NCI-H2029 treated with DMSO at 0.1 percent for 48 hours (cell line): ENCODE results near the gene YWHAQ.
"Not testable (repeated sequence)": the region's sequence is repeated elsewhere in the genome, so short reads cannot be mapped to it uniquely, and the experiment has no call there.

Experiments used
- DNase-seq: peaks from one replicate; lab custom pipeline; 2025; lab: John Stamatoyannopoulos, UW

The YWHAQ gene

DNA sequence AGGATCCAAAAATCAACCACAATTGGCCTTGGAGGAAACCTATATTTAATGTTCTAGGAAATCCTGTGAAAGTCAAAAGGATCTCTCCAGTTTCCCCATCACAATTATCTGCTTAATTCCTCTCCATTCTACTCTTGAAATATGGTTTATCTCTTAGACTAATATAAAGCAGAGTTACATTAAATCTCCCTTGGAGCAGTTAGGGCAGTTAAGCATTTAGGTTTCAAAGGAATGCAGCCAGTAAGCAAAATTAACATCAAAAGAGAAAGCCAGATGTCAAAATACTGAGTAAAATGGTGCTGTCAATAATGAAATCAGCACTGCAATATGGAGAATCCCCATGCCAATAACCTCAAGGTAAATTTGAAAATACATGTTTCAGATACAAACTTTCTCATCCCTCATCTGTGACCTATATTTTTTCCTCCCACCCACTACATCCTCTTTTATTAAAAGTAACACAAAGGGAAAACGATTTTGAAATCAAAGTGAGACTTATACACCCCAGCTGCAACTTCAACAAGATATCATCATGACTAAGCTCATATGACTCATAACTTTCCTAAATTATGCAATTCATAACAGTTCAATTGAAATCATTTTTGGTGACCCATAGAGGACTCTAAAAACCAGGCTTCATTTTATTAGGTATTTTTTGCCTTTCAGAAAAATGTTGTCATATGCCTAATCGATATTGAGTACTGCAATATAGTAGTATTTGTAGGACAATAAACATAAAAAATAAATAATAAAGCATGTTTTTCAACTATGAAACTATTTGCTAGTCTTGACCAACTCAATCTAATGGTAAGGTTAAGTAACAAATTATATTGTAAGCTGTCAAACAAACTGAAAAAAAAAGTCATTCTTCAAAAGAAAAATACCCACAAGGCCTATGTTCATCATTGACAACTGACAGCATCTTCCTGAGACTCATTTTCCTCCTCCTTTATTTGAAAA is 78.3 kb downstream of the YWHAQ start:
- no peak for DNase-seq

DNA sequence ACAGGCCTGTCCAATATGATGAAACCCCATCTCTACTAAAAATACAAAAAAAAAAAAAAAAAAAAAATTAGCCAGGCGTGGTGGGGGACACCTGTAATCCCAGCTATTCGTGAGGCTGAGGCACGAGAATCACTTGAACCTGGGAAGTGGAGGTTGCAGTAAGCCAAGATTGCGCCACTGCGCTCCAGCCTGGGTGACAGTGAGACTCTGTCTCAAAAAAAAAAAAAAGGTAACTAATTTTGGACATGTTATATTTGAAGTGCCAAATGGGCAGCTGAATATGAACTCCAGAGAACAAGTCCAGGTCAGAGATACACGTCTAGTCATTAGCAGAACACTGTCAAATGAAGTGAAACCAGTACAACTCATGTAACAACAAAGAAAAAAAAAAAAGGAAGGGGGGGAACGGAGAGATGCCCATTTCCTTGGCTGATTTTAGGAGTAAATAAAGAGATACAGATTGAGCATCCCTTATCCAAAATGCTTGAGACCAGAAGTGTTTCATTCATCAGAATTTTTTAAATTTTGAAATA is 79.9 kb downstream of the YWHAQ start:
- DNase-seq: not testable (repeated sequence)

DNA sequence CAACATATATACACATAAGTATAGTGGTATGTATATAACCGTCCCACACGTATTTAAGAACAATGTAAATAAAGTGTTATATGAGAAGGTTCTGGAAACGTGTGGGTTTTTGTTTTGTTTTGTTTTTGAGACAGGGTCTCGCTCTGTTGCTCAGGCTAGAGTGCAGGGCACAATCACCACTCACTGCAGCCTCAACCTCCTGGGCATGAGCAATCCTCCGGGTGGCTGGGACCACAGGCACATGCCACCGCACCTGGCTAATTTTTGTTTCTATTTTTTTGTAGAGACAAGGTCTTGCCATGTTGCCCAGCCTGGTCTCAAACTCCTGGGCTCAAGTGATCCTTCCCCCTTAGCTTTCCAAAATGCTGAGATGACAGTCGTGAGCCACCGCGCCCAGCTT is 81.4 kb downstream of the YWHAQ start:
- no peak for DNase-seq

DNA sequence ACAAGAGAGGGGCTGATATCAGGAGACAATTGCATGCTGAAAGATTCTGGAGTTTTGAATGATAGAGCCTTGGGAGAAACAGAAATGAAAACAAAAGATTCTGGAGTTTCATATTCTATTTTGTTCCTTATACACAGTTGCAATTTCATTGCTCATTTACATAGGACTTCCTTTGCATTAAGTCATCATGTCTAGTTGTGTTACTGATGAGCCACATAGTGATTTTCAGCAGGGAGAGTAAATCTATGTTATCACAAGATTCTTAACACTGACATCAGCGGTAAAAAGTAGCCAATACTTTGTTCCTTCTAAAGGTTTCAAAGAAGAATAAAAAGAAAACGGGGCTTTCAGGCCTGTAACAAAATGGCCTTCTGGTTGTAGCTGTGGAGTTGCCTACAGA is 82.3 kb downstream of the YWHAQ start:
- no peak for DNase-seq

DNA sequence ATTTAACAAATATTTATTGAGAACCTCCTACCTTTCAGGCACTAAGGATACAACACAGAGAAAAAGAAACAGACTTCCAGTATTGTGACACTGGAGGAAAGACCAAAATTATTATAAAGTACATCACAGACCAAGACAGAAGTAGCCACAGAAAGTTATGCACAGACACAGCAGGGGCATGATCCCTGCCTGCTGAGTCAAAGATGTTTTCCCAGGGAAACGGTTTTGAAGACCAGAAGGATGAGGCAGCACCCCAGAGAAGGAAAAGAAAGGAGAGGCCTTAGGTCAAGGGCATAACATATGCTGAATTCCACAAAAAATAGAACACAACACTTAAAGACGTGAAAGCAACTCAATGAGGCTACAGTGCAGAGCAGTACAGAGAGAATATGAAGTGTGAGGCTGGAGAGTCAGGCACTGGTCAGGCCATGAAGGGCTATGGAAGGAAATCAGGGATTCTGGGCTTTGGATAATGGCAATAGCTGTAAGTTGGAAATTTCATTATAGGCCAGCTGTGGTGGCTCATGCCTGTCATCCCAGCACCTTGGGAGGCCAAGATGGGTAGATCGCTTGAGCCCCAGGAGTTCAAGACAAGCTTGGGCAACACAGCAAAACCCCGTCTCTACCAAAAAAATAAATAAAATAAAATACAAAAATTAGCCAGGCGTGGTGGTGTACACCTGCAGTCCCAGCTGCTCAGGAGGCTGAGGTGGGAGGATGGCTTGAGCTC is 83.4 kb downstream of the YWHAQ start:
- no peak for DNase-seq

DNA sequence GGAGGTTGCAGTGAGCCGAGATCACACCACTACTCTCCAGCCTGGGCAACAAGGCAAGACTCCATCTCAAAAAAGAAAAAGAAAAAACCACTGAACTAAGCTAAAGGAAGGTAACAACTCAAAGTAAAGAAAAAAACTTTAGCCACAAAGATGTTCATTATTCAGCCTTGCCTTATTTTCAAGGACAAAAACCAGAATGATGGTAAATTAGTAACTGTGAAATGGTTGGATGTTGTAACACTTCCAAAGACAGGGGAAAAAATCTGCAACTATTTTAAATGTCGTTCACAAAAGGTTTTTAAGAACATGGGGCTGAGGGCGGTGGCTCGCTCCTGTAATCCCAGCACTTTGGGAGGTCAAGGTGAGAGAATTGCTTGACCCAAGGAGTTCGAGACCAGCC is 85.3 kb downstream of the YWHAQ start:
- no peak for DNase-seq

DNA sequence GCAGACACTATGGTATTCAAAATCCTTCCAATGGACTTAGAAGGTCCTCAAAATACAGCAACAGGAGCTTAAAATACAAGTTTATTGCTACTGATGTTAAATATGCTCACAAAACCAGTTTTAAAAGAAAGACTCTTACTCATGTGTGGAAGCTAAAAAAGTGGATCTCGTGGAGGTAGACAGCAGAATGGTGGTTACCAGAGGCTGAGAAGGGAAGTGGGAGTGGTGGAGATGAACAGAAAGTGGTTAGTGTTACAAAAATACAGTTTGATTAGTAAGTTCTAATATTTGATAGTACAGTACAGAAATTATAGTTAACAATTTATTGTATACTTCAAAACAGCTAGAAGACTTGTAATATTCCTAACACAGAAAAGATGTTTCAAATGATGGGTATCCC is 87.2 kb downstream of the YWHAQ start:
- DNase-seq: no peak

DNA sequence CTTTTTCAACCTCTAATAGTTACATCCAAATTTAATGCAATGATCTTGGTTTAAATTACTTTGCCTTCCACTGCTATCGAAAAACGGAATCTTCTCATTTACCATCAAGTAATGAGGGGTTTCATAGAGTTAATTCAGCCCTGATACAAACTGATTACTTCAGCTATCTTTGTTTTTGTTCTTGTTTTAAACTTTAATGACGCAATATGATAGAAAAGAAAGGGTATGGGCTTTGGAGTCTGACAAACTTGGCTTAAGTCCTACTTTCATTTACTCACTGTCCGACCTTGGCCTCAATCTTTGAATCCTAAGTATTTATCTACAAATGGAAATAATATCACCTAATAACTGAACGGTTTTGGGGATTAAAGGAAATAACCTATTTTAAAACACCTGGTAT is 91.3 kb downstream of the YWHAQ start:
- DNase-seq: no peak

DNA sequence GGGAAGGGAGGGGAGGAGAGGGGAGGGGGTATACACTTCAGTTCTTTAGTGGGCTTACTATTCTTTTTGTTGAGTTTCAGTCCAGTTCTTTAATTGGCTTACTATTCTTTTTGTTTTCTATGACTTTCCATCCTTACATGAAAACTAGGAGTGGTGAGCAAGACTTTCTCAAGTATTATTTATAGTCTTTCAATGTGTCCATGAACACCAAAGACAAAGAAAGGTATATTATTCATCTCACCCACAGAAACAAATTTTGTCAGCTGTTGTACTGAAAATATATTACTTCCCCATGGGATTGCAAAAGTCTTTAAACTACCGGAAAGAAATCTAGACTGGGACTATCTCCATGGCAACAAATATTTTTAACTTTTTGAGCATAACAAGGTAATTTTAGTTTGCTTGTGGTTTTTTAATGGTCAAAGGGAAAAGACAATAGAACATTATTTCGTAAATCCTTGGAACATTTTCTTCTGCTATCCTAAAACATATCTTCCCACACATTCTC is 92.7 kb downstream of the YWHAQ start:
- no peak for DNase-seq

DNA sequence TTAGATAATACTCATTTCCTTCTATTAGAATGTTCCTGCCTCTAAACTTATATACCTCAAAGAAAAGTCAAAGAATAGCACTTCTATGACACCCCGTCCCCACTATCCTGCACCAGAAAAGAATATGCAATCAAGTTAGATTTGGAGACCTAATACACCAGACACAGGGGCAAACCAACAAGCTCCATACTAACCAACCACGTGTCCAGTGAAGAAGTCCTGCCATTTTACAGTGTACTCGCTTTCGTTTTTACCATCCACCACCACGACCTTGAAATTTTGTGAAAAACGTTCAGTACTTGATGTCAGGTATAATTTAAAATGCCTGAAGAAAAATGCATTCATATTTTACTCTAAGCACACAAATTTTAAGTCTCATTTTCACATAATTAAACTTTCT is 94.3 kb downstream of the YWHAQ start:
- no peak for DNase-seq

DNA sequence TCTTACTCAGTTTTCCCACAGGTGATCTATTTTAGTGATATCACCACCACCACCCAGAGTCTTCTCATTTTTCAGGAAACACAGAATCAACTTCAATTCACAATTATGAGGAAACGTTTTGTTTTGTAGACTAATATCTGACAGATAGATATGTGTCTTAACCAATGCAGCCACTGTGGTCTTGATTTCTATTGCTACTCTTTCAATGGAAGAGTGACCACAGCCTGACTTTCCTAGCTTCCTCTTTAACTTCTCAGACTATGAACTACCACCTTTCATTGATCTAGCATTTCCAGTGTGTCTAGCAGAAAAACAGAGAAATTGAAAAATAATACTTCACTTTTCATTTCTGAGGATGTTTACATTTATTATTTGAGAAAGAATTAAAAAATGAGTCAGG is 95.6 kb downstream of the YWHAQ start:
- no peak for DNase-seq
